HG03378 (cell line): ENCODE results near the gene ESRRA.

Source experiments
- ATAC-seq: cut with Tn5 transposase; IDR thresholded peaks from one replicate; pipeline ENCODE4 v1.9.1; 2021; ENCODE audit warnings: mild to moderate bottlenecking, moderate library complexity; ENCODE audit not compliant: unreplicated experiment

ESRRA gene

GRCh38 chr11:64348383-64349024 is 43.2 kb downstream of the ESRRA start:
- no peak for ATAC-seq

- no peak for ATAC-seq
Observed at GRCh38 chr11:64349025-64349387, 43.7 kb downstream of the ESRRA start.

GRCh38 chr11:64349404-64349803 is 44.1 kb downstream of the ESRRA start:
- no peak for ATAC-seq

- ATAC-seq = no peak
Observed at GRCh38 chr11:64351136-64351631, 45.9 kb downstream of the ESRRA start.

- ATAC-seq = no peak
Observed at GRCh38 chr11:64352099-64352994, 47.0 kb downstream of the ESRRA start.

GRCh38 chr11:64352995-64353714 is 47.8 kb downstream of the ESRRA start:
- ATAC-seq = no peak

GRCh38 chr11:64353715-64354506 is 48.6 kb downstream of the ESRRA start:
- no peak for ATAC-seq

GRCh38 chr11:64355078-64355940 is 50.0 kb downstream of the ESRRA start:
- no peak for ATAC-seq

GRCh38 chr11:64356498-64357411 is 51.4 kb downstream of the ESRRA start:
- ATAC-seq = no peak

GRCh38 chr11:64357446-64357845 is 52.1 kb downstream of the ESRRA start:
- ATAC-seq = no peak

- ATAC-seq = no peak
Observed at GRCh38 chr11:64357904-64358535, 52.7 kb downstream of the ESRRA start.

- no peak for ATAC-seq
Observed at GRCh38 chr11:64358536-64358906, 53.2 kb downstream of the ESRRA start.

- ATAC-seq = no peak
Observed at GRCh38 chr11:64358907-64359711, 53.8 kb downstream of the ESRRA start, which contains the start of gene RPS6KA4. Gene RPS6KA4, plus strand, starts transcription at chr11:64359162. Its CDS starts 74 bp downstream, at chr11:64359236.

- no peak for ATAC-seq
Observed at GRCh38 chr11:64359712-64360445, 54.6 kb downstream of the ESRRA start.

- no peak for ATAC-seq
Observed at GRCh38 chr11:64360448-64360921, 55.2 kb downstream of the ESRRA start.

GRCh38 chr11:64361659-64362058 is 56.3 kb downstream of the ESRRA start:
- no peak for ATAC-seq

- no peak for ATAC-seq
Observed at GRCh38 chr11:64362339-64362738, 57.0 kb downstream of the ESRRA start.
